GM19099 (cell line): ENCODE data around the gene CNOT3.

Source experiments
- POLR2A ChIP-seq: IDR thresholded peaks from 3 replicates; pipeline ENCODE4 v1.6.1; 2011; ENCODE audit warnings: low read depth; ENCODE audit not compliant: insufficient read length; ENCODE audit errors: extremely low read depth

The CNOT3 gene

DNA sequence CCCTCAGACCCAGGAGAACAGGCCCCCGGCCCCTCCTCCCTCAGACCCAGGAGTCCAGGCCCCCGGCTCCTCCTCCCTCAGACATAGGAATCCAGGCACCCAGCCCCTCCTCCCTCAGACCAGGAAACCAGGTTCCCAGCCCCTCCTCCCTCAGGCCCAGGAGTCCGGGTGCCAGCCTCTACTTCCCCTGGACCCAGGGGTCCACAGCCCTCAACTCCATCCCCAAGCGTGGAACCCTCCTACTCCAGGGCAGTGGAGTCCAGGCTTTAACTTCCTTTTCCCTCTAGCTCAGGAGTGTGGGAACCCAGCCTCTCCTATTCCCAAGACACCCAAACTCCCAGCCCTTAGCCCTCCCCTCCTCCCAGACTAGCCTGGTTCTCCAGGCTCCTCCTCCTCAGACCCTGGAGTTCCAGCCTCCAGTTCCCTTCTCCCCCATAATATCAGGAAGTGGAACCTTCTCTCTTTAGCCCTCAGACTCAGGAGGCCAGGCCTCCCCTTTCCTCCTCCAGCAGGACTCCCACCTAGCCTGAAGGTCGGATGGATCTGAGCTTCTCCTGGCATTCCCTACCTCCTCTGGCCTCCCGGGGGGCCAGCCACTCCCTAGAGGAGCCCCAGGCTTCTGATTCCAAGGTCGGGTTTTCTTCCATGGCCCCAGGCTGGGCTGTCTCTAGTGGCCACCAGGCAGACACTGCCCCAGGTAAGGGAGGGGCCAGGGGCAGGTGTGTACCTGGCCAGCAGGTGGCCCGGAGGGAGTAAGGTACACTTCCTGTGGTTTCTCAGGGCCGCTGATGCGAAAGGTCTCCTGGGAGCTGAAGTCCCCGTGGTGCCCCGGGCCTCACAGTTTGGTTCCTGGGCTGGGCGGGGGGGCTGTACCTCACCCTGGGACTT lies 35.2 kb downstream of the CNOT3 start, which contains the start of gene TMC4:
TMC4 (minus strand) TSS at position 690 of the 888 bp plus-strand sequence; CDS start at position 647, 43 bp downstream.
- no peak for TF ChIP-seq POLR2A

DNA sequence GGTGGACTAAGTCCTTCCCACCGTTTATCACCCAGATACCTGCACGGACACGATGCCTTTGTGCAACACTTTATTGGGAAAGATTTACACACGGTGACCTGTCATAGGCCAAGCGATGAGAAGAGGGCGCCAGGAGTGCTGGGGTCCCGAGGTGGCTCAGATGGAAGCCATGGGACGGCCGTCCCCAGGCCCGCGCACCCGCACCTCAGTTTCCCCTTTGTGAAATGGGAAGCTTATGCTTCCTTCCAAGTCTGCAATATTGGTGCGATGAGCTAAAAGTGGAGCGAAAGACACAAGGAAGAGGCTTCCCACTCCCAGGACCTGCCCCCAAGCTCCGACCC lies 35.8 kb downstream of the CNOT3 start:
- TF ChIP-seq POLR2A: no peak

DNA sequence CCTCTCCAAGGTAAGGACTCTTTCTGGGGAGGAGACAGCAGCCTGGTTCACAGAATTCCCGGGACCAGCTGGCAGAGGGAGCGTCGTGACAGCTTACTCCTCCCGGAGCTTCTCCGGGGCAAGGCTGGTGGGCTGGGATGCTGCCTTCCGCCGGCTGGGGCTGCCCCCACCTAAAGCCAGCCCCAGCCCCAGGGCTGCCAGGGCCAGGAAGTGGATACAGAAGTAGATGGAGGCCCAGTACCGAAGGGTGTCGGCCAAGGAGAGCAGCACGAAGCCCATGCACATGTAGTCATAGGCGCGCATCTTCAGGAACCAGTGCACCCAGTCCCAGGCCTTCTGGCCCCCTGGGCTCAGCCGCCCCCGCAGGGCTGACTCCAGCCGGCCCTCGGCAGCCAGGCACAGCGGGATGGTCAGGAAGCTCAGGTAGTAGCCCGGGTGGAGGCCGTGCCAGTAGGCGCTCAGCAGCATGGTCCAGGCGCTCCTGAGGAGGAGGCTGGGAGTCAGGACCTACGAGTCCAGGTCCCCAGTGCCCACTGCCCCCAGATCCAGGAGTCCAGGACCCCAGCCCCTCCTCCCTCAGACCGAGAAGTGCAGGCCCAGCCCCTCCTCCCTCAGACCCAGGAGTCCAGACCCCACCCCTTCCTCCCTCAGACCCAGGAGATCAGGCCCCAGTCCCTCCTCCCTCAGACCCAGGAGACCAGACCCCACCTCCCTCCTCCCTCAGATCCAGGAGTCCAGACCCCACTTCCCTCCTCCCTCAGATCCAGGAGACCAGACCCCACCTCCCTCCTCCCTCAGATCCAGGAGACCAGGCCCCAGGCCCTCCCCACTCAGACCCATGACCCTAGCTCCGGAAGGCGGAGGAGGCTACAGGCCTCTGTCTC lies 36.6 kb downstream of the CNOT3 start:
- TF ChIP-seq POLR2A: no peak

DNA sequence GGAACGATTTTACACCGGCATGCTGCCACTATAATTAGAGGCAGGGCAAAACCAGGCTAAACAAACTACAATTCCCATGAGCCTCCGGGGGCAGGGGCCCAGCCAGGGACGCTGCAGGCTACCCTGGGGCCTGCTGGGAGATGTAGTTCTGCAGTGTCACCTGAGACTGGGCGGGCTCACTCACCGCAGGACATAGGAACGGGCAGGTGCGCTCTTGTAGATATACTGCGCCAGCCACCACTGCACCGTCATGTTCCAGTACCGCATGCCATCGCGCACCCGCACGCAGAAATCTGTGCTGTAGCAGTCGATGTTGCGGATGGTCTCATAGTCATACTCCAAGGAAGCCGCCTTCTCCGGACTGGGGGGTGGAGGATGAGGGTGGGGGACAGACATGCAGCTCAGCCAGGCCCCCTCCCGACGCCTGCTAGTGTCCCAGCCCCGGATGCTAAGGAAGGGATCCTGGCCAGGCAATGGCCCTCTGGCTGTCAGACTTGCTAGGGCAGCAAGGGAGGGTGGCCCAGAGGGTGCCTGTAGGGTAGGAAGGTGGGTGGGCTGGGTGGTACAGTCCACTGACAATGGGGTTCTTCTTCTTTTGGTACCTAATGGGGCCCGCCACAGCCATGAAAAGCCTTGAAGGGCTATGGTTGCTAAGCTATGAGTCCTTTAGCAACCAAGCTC lies 41.2 kb downstream of the CNOT3 start:
- TF ChIP-seq POLR2A: no peak

DNA sequence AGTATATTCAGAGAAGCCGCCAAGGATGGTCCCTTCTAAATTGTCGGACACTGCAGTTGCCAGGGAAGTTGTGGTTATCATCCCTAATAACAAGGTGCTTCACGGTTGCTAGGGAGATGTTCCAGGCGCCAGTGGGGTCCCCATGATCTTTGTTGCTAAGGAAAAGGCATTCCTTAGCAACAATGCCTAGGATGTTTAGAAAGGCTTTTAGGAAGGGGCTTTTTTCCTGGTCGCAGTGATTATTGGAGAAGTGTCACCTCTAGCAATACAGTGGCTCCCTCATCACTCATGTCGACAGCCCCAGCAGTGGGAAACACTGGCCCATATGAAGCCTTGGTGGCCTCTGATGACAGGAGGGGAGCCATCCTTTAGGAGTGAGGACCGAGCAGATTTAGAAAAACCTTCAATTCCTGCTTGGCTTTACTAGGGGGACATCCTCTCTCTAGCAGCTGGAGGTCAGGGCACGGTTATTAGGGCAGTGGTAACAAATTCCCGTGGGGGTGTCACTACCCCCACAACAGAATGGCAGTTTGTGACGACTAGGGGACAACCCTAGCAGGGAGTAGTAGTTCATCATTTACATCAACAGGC lies 41.8 kb downstream of the CNOT3 start:
- TF ChIP-seq POLR2A: no peak

DNA sequence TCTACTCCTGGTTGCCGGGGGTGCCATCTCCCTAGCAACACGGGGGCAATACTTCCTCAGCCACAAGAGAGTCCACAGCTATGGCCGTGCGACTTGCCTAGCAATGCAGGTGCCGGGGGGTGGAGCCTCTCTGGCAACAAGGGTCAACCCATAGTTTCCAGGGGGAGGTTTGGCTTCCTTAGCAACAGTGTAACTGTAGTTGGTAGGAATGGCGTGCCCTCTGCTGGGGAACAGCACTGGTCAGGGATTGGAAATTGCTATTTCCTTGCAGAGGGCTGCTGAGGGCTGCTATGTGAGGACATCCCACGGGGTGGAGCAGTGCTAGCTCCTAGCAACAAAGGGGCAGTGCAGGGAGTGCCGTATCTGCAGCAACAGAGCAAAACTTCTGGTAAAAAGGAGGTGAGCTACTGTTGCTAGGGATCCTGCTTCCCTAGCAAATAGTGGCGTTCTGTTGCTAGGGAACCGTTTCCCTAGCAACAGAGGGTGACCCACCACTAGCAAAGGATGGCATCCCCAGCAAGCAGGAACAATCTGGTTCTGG lies 42.4 kb downstream of the CNOT3 start:
- no peak for TF ChIP-seq POLR2A

DNA sequence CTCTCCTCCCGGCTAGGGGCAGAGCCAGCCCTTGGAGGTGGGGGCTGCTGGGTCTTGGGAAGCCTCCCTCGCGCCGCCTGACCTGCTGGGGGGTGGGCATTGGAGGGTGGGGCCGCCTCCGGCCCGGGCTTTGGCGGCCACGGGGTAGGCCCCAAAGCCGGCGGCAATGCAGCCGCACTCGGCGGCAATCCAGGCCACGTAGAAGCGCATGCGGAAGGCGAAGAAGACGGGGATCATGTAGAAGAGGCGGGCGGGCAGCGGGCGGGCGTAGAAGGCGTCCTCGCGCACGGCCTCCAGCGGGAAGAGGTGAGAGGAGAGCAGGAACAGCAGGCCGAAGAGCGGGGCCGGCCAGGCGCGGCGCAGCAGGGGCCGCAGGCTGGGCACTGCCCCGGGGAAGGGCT lies 43.1 kb downstream of the CNOT3 start:
- TF ChIP-seq POLR2A: no peak

DNA sequence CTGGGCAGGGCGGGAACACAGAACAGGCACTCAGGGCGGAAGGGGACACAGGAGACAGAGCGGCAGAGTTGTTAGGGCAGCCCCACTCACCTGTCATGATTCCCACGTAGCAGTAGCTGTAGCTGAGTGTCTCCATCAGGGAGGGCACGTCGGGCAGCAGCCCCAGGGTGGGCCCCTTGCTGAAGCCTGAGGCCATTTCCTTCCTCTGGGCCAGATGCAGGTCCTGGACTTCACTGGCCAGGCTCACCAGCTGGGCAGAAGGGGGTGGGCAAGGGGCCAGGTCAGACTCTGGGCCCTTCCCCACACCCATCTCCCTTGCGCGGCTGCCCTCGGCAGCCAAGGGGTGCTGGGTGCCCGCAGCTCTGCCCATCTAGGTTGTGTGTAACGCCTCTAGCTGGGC lies 45.9 kb downstream of the CNOT3 start:
- TF ChIP-seq POLR2A: no peak

DNA sequence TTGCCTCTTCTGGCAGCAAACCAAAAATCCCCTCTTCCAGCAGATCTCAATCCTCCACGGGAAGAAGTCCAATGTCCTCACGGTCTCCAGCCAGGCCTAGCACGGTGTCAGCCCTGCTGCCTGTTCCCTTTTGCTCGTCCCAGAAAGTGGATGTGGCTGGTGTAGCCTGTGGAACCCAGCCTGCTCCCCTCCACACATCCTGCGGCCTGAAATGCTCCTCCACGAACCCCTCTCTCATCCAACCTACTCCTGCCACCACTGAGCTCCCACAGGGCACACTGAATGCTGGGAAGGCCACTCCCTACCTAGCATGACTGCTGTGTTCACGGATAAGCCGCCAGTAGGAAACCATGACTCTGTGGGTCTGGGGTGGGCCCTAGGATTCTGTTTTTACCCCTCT lies 48.8 kb downstream of the CNOT3 start:
- no peak for TF ChIP-seq POLR2A

DNA sequence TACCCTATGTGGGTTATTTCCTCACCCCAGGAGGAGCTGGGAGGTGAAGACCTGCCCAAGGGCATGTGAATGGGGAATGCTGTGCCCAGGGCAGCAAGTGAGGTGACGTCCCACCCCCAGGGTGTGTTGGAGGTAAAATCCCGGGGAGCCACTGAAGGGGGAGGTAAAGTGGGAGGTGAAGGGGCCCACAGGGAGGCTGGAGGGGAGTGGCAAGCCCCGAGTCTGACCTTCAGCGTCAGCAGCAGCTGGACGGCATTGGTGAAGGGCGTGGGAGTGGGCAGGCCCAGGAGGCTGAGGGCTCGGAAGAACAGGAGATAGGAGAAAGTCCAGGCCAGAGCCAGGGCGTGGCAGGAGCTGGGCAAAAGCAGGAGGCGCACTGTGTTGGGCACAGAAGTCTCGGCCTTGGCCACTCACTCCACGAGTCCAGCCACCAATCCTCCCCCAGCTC lies 49.4 kb downstream of the CNOT3 start:
- TF ChIP-seq POLR2A: no peak

DNA sequence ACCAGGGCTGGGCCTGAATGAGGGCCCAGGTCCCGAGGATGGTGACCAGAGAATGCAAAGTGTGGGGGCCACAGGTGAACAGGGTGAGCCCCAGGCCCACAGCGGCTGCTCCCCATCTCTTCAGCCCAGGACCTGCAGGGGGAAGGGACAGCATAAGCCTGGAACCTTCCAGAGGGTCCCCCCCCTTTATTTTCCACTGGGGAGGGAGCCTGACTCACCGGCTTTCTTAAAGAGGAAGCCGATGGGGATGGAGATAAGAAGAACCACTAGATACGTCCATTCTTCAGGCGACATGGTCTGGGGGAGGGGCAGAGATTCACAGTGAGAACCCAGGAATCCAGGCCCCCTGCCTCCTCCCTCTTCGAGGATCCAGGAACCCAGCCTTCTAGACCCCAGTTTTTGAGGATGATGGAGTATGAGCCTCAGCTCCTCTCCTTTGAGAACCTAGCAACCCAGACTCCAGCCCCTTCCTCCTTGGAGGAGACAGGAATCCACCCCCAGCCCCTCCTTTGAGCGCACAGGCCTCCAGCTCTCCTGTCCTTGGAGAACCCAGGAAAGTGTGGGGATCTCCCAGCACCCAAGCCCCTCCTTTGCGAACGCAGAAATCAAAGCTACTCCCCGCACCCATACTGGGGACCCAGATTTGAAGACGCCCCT lies 50.8 kb downstream of the CNOT3 start:
- TF ChIP-seq POLR2A: no peak

DNA sequence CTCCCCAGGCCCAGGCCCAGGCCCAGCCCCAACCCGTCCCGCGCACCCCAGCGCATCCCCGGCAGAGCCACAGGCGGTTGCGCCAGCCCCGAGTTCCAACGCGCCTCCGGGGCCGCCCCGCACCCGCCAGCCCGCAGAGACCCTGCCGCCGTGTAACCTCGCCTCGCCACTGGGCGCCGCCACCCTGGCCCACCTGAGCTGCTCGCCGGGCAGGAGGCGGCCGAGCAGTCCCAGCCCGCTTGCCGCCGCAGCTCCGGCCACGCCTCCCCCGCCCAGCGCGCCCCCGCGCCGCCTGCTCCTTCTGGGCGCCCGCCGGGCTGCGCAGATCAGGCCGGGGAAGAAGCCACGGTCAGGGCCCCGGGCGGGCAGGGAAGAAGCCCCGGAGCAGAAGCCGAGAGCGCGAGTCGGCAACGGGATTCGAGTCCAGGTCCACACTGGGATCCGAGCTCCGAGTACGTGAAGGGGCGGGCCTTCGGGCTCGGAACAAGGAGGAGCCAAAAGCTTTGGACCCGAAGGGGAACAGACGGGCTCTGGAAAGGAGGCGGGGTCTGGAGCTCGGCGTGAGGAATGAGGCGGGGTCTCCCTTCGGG lies 51.7 kb downstream of the CNOT3 start, which contains the start of gene MBOAT7:
MBOAT7 (minus strand) TSS at position 436 of the 590 bp plus-strand sequence. CDS start 1,072 bp downstream, outside the sequence.
- peak; percentile 50 for TF ChIP-seq POLR2A

DNA sequence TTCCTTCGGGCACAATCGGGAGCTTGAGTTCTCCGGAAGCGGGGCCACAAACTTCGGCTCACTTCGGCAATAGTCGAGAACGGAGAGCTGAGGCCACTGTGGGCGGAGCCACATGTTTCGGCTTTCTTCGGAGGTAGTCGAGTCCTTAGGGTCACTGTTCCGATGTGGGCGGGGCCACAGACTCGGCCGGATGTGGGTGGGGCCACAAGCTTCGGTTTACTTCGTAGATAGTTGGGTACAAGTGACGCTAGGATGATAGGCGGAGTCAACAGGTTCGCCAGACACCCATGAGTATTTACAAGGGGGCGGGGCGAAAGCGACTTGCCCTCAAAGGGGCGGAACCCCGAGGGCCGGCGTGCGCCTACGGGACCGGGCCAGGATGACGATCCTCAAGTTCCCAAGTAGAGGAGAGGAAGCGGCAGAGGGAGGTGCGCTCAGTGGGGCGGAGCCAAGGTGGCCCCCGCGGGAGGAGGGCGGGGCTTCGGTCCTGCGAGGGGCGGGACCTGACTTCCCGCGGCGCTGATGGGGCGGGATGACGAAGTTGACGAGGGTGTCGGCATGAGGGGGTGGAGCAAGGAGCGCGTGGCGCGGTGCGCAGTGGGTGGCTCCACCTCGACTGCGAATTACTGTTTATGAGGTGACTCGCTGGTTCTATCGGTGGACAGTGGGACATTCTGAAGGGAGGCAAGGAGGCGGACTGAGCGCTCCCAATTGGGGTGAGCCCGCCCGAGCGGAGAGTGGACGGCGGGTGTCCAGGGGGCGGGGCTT lies 52.4 kb downstream of the CNOT3 start:
- TF ChIP-seq POLR2A: peak; percentile 75
